Measurements from ENCODE around the gene SLX4.

SLX4 gene

GRCh38 chr16:3561626-3562025 lies 49.8 kb downstream of the SLX4 start:
- no peak for DNase-seq (ENCODE audit: low read depth in 2 of 2, low spot score in 1 of 2)

GRCh38 chr16:3554351-3554928 lies 57.0 kb downstream of the SLX4 start:
- DNase-seq (ENCODE audit: low read depth in 2 of 2, low spot score in 1 of 2): no peak

- no peak for DNase-seq (ENCODE audit: low read depth in 2 of 2, low spot score in 1 of 2)
Measured at GRCh38 chr16:3553138-3553923, 58.1 kb downstream of the SLX4 start.

- no peak for DNase-seq (ENCODE audit: low read depth in 2 of 2, low spot score in 1 of 2)
Measured at GRCh38 chr16:3550851-3551847, 60.3 kb downstream of the SLX4 start.

- no peak for DNase-seq (ENCODE audit: low read depth in 2 of 2, low spot score in 1 of 2)
Measured at GRCh38 chr16:3549906-3550305, 61.5 kb downstream of the SLX4 start.

GRCh38 chr16:3548859-3549258 lies 62.5 kb downstream of the SLX4 start:
- no peak for DNase-seq (ENCODE audit: low read depth in 2 of 2, low spot score in 1 of 2)

GRCh38 chr16:3548445-3548844 lies 63.0 kb downstream of the SLX4 start:
- DNase-seq (ENCODE audit: low read depth in 2 of 2, low spot score in 1 of 2): no peak

GRCh38 chr16:3546986-3547682 lies 64.3 kb downstream of the SLX4 start:
- no peak for DNase-seq (ENCODE audit: low read depth in 2 of 2, low spot score in 1 of 2)

- DNase-seq (ENCODE audit: low read depth in 2 of 2, low spot score in 1 of 2): no peak
Measured at GRCh38 chr16:3542601-3543373, 68.6 kb downstream of the SLX4 start.

GRCh38 chr16:3541527-3542155 lies 69.8 kb downstream of the SLX4 start:
- no peak for DNase-seq (ENCODE audit: low read depth in 2 of 2, low spot score in 1 of 2)

- no peak for DNase-seq (ENCODE audit: low read depth in 2 of 2, low spot score in 1 of 2)
Measured at GRCh38 chr16:3538222-3538621, 73.2 kb downstream of the SLX4 start.

GRCh38 chr16:3536851-3537250 lies 74.6 kb downstream of the SLX4 start:
- DNase-seq (ENCODE audit: low read depth in 2 of 2, low spot score in 1 of 2): no peak

- DNase-seq (ENCODE audit: low read depth in 2 of 2, low spot score in 1 of 2): no peak
Measured at GRCh38 chr16:3536271-3536731, 75.1 kb downstream of the SLX4 start.

GRCh38 chr16:3534126-3534525 lies 77.3 kb downstream of the SLX4 start:
- DNase-seq (ENCODE audit: low read depth in 2 of 2, low spot score in 1 of 2): no peak

- DNase-seq (ENCODE audit: low read depth in 2 of 2, low spot score in 1 of 2): no peak
Measured at GRCh38 chr16:3532741-3533140, 78.7 kb downstream of the SLX4 start.

All from stimulated activated CD8-positive, alpha-beta memory T cell treated with anti-CD3 and anti-CD28 coated beads, Interleukin-4, amount 100 ng/mL, for 4 hours (primary cell).